ENCODE results near the gene GIT1.
A peak's percentile ranks its signal among the peaks of the same experiment; 100 is the strongest.

Gene GIT1

GRCh38 chr17:29579866-29580771 lies 9.3 kb downstream of the GIT1 start:
- DNase-seq (ENCODE audit: low spot score): peak; percentile 91

GRCh38 chr17:29578626-29579485 lies 10.6 kb downstream of the GIT1 start:
- DNase-seq (ENCODE audit: low spot score): no peak

DNA sequence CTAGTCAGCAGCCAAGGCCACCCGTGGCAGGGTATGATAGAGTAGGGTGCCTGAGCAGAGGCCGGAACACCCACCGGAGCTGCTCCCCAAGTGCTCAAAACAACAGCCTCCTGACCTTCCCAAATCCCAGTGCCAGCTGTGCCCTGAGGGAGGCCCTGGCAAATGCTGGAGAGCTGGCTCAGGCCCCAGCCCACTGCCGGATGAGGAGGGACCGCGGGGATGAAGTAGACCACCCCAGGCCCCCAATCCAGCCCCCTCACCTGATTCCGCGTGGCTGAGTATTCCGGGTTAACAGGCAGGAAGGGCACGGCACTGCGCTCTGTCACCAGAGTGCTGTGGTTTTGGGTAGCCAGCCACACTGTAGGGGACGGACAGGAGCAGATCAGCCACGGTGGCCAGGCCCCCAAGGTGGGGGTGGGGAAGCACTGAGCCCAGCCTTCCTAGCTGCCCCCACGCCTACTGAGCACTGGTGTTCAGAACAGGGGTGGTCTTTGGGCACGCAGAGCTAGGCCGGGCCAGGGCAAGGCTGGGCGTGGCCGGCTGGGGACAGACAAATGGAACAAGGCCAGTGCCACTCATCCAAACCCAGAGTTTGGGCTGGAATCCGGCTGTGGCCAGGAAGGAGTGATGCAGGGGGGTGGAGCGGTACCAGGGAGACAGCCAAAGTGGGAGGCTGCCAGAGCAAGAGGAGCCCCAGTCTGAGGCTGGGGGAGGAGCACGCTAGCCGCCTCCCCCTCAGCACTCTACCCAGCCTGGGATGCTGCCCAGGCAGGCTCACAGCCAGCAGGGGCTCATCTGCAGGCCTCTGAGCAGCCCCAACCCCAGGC lies 11.8 kb downstream of the GIT1 start:
- no peak for DNase-seq (ENCODE audit: low spot score)

- no peak for DNase-seq (ENCODE audit: low spot score)
These were observed 12.5 kb downstream of the GIT1 start for GRCh38 chr17:29577001-29577370.

- DNase-seq (ENCODE audit: low spot score): no peak
These were observed 13.0 kb downstream of the GIT1 start for GRCh38 chr17:29576214-29577000.

GRCh38 chr17:29575511-29576213 lies 13.8 kb downstream of the GIT1 start:
- no peak for DNase-seq (ENCODE audit: low spot score)

GRCh38 chr17:29574732-29575510 lies 14.5 kb downstream of the GIT1 start:
- DNase-seq (ENCODE audit: low spot score): no peak

- DNase-seq (ENCODE audit: low spot score): no peak
These were observed 15.3 kb downstream of the GIT1 start for GRCh38 chr17:29573871-29574731.

DNA sequence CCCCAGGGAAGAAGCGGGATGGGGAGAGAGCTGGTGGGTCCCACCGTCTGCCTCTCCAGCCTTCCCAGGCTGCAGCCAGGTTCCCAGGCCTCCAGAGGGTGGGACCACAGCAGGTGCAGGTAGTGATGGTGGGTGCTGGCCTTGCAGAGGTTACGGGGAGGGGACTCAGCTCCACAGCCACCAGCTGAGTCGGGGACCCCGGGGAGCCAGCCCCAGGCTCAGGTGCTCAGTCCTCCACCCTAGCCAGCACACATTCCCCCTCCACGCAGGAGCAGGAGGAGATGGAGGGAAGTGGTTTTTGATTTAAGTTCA lies 15.9 kb downstream of the GIT1 start:
- no peak for DNase-seq (ENCODE audit: low spot score)

DNA sequence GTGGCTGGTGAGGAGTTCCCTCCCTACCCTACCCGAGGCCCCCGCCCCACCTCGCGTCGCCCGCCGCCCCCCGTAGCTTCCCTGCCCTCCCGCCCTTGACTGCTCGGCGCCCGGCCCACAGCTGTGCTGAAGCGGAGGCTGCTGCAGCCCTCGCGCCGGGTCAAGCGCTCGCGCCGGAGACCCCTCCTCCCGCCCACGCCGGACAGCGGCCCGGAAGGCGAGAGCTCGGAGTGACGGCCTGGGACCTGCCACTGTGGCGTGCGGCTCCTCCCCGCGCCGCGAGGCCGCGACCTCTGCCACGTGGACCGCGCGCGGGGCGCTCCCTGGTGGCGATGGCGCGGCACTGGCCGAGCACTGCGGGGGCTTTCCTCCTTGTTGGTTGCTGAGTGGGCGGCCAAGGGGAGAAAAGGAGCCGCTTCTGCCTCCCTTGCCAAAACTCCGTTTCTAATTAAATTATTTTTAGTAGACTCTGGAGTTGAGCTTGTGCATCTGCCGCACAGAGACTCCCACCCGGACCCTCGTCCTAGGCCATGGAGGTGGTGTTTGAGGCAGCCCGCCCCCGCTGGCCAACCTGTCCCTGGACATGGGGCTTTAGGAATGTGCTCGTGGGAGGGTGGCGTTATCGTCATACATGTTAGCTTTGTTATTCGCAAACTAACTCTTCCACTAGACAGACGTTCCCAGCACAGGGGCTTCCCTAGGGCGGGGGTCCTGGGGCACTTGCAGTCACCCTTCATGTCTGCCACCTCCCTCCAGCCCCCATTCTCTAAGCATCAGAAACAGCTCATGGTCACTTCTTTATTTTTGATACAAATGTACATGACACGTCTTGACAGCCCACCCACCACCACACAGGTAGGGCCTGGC lies 16.5 kb downstream of the GIT1 start:
- no peak for DNase-seq (ENCODE audit: low spot score)

GRCh38 chr17:29571883-29572681 lies 17.4 kb downstream of the GIT1 start:
- no peak for DNase-seq (ENCODE audit: low spot score)

DNA sequence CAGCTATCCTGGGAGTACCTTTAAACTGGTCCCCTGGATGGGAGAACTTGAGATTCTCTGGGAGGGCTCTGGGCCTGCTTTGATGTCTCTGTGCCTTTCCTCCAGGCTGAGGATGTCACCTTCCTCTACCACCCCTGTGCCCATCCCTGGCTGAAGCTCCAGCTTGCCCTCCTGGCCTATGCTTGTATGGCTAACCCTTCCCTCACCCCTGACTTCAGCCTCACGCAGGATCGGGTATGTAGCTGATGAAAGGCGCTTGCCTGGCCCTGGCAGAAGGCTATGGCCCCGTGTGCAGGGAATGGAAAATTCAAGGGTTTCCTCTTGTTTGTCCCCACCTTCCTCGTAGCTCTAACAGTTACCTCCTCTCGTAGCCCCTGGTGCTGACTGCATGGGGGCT lies 18.0 kb downstream of the GIT1 start:
- no peak for DNase-seq (ENCODE audit: low spot score)

DNA sequence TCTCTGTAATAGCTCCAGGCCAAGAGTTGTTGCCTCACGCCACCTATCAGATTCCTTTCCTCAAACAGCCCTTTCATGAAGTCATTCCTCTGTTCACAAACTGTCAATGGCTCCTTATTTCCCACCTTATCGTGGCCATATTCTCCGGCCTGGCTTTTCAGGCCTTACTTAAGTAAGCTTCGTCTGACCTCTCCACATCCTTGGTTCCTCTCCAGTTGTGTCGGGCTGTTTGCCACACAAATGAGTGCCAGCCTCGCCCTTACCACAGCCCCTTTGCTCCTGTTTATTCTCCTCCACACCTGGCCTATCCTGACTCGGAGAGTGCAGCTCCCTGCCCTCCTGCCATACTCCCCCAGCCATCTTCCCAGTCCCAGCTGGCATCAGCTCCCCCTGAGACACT lies 18.9 kb downstream of the GIT1 start:
- no peak for DNase-seq (ENCODE audit: low spot score)

- DNase-seq (ENCODE audit: low spot score): no peak
These were observed 20.1 kb downstream of the GIT1 start for GRCh38 chr17:29569245-29569950.

GRCh38 chr17:29568331-29569244 lies 20.9 kb downstream of the GIT1 start, which contains the start of gene TP53I13:
TSS of gene TP53I13 (plus strand) at chr17:29568701. CDS start at chr17:29568759, 58 bp downstream.
- peak; percentile 91 for DNase-seq (ENCODE audit: low spot score)
